Measurements from ENCODE around the gene GRM3.

GRM3 gene

GRCh38 chr7:86908948-86909347, 265.2 kb downstream of the GRM3 start:
- no peak for DNase-seq

- no peak for DNase-seq
These were observed 267.9 kb downstream of the GRM3 start for GRCh38 chr7:86911659-86912058.

- no peak for DNase-seq
These were observed 270.0 kb downstream of the GRM3 start for GRCh38 chr7:86913709-86914108.

All from retina (tissue), 1 donor.